Measurements from ENCODE around the gene PEPD. TPM values are rescaled to one million over a fixed set of nuclear protein-coding genes. Genes with fewer than 3 reads are reported as not detected.

Gene PEPD
- total RNA-seq, 1 experiment from 2014 or later = 83.1 TPM

- no peak for TF ChIP-seq ARID4B (CRISPR knock-in tag; IDR thresholded peaks at IDR 0.05; ENCODE audit: borderline replicate concordance)
- no peak for TF ChIP-seq KAT7 (CRISPR knock-in tag; IDR thresholded peaks at IDR 0.05; ENCODE audit: borderline replicate concordance)
- no peak for TF ChIP-seq ZNF317 (CRISPR knock-in tag; IDR thresholded peaks at IDR 0.05; ENCODE audit: borderline replicate concordance, low read depth)
- no peak for TF ChIP-seq ERG (CRISPR knock-in tag; IDR thresholded peaks at IDR 0.05)
- no peak for TF ChIP-seq ZNF219 (CRISPR knock-in tag; IDR thresholded peaks at IDR 0.05; ENCODE audit: borderline replicate concordance)
- no peak for TF ChIP-seq SMAD3 (CRISPR knock-in tag; IDR thresholded peaks at IDR 0.05; ENCODE audit: borderline replicate concordance)
- TF ChIP-seq HMGXB4 (CRISPR knock-in tag; IDR thresholded peaks at IDR 0.05) = no peak
- TF ChIP-seq JAZF1 (CRISPR knock-in tag; IDR thresholded peaks at IDR 0.05) = no peak
- TF ChIP-seq ZBTB43 (CRISPR knock-in tag; IDR thresholded peaks at IDR 0.05) = no peak
- no peak for TF ChIP-seq FOXK1 (CRISPR knock-in tag; IDR thresholded peaks at IDR 0.05)
- TF ChIP-seq CDX4 (CRISPR knock-in tag; IDR thresholded peaks at IDR 0.05; ENCODE audit: borderline replicate concordance) = no peak
- TF ChIP-seq ELF4 (CRISPR knock-in tag; IDR thresholded peaks at IDR 0.05; ENCODE audit: low read depth) = no peak
- TF ChIP-seq SOX15 (CRISPR knock-in tag; IDR thresholded peaks at IDR 0.05) = no peak
These were observed 7.6 kb upstream of the PEPD start (continued) for GRCh38 chr19:33529094-33529676.

GRCh38 chr19:33528404-33528803, 6.8 kb upstream of the PEPD start:
- no peak for DNase-seq (ENCODE audit: low spot score)
- CTCF ChIA-PET = interaction anchor here (0.8 to 2.4 kb wide), 2 partner anchors 15 to 249 kb away, joined by 5 to 6 read pairs; no protein-coding TSS in a partner anchor
- Mint-ChIP-seq H3K27ac (no peak overlapping the region), H3K4me1 (peaks cover 19% of the 10 kb centered on the region), H3K36me3 (no peaks in the 10 kb centered on the region), H3K9me3 (no peaks in the 10 kb centered on the region), H3K4me3 (no peak overlapping the region), H3K27me3 (ENCODE audit: low read depth) (peaks cover 3% of the 10 kb centered on the region)
- no peak for ATAC-seq
- POLR2A ChIA-PET = no interaction called here
- TF ChIP-seq ETV6 (CRISPR knock-in tag; IDR thresholded peaks at IDR 0.05) (no peak), GABPB1 (CRISPR knock-in tag; IDR thresholded peaks at IDR 0.05) (no peak), SMAD3 (CRISPR knock-in tag; IDR thresholded peaks at IDR 0.05; ENCODE audit: borderline replicate concordance) (no peak), KAT7 (CRISPR knock-in tag; IDR thresholded peaks at IDR 0.05; ENCODE audit: borderline replicate concordance) (no peak), FOXP4 (CRISPR knock-in tag; IDR thresholded peaks at IDR 0.05) (no peak), SOX15 (CRISPR knock-in tag; IDR thresholded peaks at IDR 0.05) (no peak), RELA (CRISPR knock-in tag; IDR thresholded peaks at IDR 0.05; ENCODE audit: borderline replicate concordance) (no peak), E2F4 (CRISPR knock-in tag; IDR thresholded peaks at IDR 0.05; ENCODE audit: borderline replicate concordance, low read depth) (no peak), ZNF138 (CRISPR knock-in tag; conservative IDR thresholded peaks at IDR 0.05) (no peak)

Data from WTC11 (cell line).